Gastrocnemius medialis (tissue), 4 donors: ENCODE results near the gene FOXJ2.

ENCODE experiments used
- CTCF ChIP-seq, 5 experiments: fragments of 450-650 bp in 3 of 5; fragments of 200-600 bp in 2 of 5; sonication (generic) in 2 of 5; IDR thresholded peaks in 4 of 5; conservative IDR thresholded peaks in 1 of 5; 1 replicate in 4 of 5; 2 replicates in 1 of 5; pipeline ENCODE4 v1.5.1; 2016 to 2019; ENCODE audit warnings: antibody characterized with exemption in 5 of 5, mild to moderate bottlenecking in 3 of 5, moderate library complexity in 3 of 5
- POLR2A ChIP-seq, 2 donors: fragments of 450-650 bp; IDR thresholded peaks; one replicate each; pipeline ENCODE4 v1.6.1; 2017; ENCODE audit warnings: antibody characterized with exemption in 2 of 2, mild to moderate bottlenecking in 2 of 2, moderate library complexity in 2 of 2

- no peak for TF ChIP-seq CTCF (IDR thresholded peaks at IDR 0.05 in 4 of 5, conservative IDR thresholded peaks at IDR 0.05 in 1 of 5)
- no peak for TF ChIP-seq POLR2A (IDR thresholded peaks at IDR 0.05)
Measured at GRCh38 chr12:8093291-8093690, 60.8 kb downstream of the FOXJ2 start.
